SU-DHL-6 (cell line): Measurements from ENCODE around the gene HOXB3.

Experiments
- H2AFZ ChIP-seq: fragments of 200-600 bp; sonication (generic); 2 replicates; pipeline ENCODE4 v1.6.1; 2014; ENCODE audit warnings: low read depth, mild to moderate bottlenecking, moderate library complexity, mixed read lengths, antibody characterized with exemption, low read length; ENCODE audit not compliant: severe bottlenecking
- H3F3A ChIP-seq: fragments of 200-600 bp; shearing (Covaris generic); 2 replicates; pipeline ENCODE4 v1.6.0; 2016; ENCODE audit warnings: antibody characterized with exemption, mild to moderate bottlenecking; ENCODE audit not compliant: insufficient read depth
- H3K27ac ChIP-seq: fragments of 200-600 bp; sonication (generic); 2 replicates; pipeline ENCODE4 v1.5.1; 2016; ENCODE audit warnings: low read depth, mild to moderate bottlenecking, low read length, moderate library complexity, mixed read lengths
- H3K27me3 ChIP-seq: fragments of 200-600 bp; sonication (generic), shearing (Covaris generic); 2 replicates; pipeline ENCODE4 v1.6.0; 2014; ENCODE audit warnings: mild to moderate bottlenecking, low read length
- H3K36me3 ChIP-seq: fragments of 200-600 bp; sonication (generic); 2 replicates; pipeline ENCODE4 v1.6.1; 2014; ENCODE audit warnings: mild to moderate bottlenecking, low read length, mixed read lengths
- H3K4me2 ChIP-seq: fragments of 300-600, 200-600 bp; shearing (Covaris generic), sonication (generic); 2 replicates; pipeline ENCODE4 v1.6.0; 2014; ENCODE audit warnings: low read length, low read depth, mild to moderate bottlenecking; ENCODE audit not compliant: poor library complexity, severe bottlenecking
- H3K4me3 ChIP-seq: fragments of 200-600 bp; sonication (generic); 2 replicates; pipeline ENCODE4 v1.5.1; 2014; ENCODE audit warnings: antibody characterized with exemption, low read length, mild to moderate bottlenecking, mixed read lengths; ENCODE audit not compliant: insufficient read depth, poor library complexity, severe bottlenecking
- H3K79me2 ChIP-seq: fragments of 200-600 bp; sonication (generic); 2 replicates; pipeline ENCODE4 v1.6.1; 2014; ENCODE audit warnings: mild to moderate bottlenecking, low read length, moderate library complexity; ENCODE audit not compliant: insufficient read depth
- H3K9ac ChIP-seq: fragments of 200-600 bp; sonication (generic); 2 replicates; pipeline ENCODE4 v1.7.0; 2014; ENCODE audit warnings: mild to moderate bottlenecking, low read length
- H3K9me2 ChIP-seq: fragments of 200-600 bp; sonication (generic); replicated peaks from 2 replicates; pipeline ENCODE4 v1.6.1; 2014; ENCODE audit warnings: low read length; ENCODE audit not compliant: insufficient read depth
- H3K9me3 ChIP-seq: fragments of 200-600 bp; sonication (generic); 2 replicates; pipeline ENCODE4 v1.6.1; 2014; ENCODE audit warnings: low read length, mixed read lengths; ENCODE audit not compliant: insufficient read depth
- H4K20me1 ChIP-seq: fragments of 200-600 bp; sonication (generic); 2 replicates; pipeline ENCODE4 v1.6.1; 2014; ENCODE audit warnings: low read depth, mild to moderate bottlenecking, antibody characterized with exemption, low read length, moderate library complexity, mixed read lengths
- EZH2phosphoT487 ChIP-seq: fragments of 200-600 bp; sonication (generic), shearing (Covaris generic); conservative IDR thresholded peaks from 2 replicates; pipeline ENCODE4 v1.6.1; 2018; ENCODE audit warnings: mild to moderate bottlenecking, antibody characterized with exemption, low read length, moderate library complexity, mixed read lengths
- TF ChIP-seq, protein P1 (sequence below): fragments of 200-600 bp; sonication (generic); IDR thresholded peaks from one replicate; pipeline ENCODE4 v1.5.1; 2017; ENCODE audit warnings: antibody characterized with exemption, mild to moderate bottlenecking, low read length, moderate library complexity; ENCODE audit not compliant: insufficient read depth, poor library complexity, severe bottlenecking

HOXB3 gene

DNA sequence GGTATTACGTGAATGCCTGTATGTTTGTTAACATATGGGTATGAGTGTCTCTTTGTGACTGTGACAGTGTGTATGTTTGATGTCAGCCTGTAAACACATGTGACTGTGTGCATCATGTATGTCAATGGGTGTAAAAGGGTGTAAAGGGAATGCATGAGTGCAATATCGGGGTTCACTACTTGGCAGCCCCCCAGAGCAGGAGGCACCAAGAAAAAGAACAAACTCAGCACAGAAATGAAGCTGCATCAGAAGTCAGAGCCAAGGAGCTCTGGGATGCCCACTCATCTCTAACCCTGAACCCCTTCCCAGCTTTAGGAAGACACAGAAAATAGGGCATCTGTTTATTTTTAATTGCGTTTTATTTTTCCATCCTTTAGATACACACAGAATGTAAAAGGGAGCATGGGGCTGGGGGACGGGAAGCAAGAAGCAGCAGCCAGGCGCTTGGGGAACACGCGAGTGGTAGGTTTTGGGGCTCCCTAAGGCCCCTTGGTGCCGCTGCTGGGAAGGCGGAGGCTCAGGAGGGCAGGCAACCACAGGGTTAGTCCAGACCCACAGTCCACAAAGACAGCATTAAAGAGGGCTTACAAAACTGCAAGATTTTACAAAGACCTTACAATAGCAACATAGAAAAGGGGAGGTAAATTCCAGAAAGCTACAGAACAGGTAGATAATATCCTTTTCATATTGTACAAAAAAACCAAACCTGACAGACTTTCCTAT, 17.0 kb upstream of the HOXB3 start:
- Histone ChIP-seq H3F3A (no peaks in the 10 kb centered on the region), H4K20me1 (no peaks in the 10 kb centered on the region), H3K9me3 (no peaks in the 10 kb centered on the region), H3K9me2 (no peaks in the 10 kb centered on the region), H3K27me3 (no peaks in the 10 kb centered on the region), H3K4me2 (no peak overlapping the region), H3K36me3 (no peaks in the 10 kb centered on the region), H2AFZ (no peak overlapping the region), H3K79me2 (no peaks in the 10 kb centered on the region), H3K27ac (no peak overlapping the region), H3K4me3 (no peak overlapping the region), H3K9ac (no peak overlapping the region)
- no peak for TF ChIP-seq EZH2phosphoT487
- TF ChIP-seq, protein P1, sequence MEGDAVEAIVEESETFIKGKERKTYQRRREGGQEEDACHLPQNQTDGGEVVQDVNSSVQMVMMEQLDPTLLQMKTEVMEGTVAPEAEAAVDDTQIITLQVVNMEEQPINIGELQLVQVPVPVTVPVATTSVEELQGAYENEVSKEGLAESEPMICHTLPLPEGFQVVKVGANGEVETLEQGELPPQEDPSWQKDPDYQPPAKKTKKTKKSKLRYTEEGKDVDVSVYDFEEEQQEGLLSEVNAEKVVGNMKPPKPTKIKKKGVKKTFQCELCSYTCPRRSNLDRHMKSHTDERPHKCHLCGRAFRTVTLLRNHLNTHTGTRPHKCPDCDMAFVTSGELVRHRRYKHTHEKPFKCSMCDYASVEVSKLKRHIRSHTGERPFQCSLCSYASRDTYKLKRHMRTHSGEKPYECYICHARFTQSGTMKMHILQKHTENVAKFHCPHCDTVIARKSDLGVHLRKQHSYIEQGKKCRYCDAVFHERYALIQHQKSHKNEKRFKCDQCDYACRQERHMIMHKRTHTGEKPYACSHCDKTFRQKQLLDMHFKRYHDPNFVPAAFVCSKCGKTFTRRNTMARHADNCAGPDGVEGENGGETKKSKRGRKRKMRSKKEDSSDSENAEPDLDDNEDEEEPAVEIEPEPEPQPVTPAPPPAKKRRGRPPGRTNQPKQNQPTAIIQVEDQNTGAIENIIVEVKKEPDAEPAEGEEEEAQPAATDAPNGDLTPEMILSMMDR = no peak

DNA sequence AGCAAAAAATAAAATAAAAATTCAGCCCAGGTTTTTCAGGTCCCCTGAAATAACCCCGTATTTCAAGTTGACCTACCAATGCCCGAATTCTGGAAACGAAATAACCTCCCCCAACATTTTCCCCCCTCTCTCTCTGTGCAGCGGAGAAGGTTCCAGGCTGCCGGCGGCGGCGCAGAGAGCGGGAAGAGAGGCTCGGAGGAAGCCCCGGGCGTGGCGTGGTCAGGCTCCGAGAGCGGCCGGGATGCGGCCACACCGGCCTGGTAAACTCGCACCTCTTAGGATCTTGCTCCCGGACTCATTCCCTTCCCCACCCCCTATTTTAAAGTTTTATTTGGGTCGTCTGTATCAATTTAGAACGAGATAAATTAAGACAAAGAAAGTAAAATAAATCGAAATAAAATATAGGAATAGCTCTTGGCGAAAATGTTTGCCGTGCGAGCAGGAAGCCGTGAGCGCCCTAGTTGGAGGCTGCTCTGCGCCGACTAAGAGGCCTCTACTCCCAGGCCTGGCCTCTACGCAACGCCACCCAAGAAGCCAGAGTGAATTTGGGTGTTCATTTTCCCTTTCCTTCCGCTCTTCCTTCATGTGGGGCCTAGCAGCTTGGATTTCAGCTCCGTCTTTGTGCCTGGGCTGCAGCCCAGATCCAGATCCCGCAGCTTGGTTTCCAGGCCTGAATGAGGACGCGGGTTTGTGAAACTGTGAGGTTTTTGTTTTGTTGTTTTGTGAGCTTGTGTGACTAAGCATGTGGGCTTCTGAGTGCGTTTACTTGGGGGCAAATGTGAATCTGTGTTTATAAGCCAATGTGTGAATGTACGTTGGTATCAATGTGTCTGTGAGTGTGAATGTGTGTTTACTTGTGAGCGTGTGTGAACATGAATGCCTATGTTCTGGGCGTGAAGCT, 16.2 kb upstream of the HOXB3 start:
- Histone ChIP-seq H4K20me1 (no peaks in the 10 kb centered on the region), H3K79me2 (no peaks in the 10 kb centered on the region), H3K4me3 (no peak overlapping the region), H3F3A (no peaks in the 10 kb centered on the region), H3K27ac (no peak overlapping the region), H3K27me3 (no peaks in the 10 kb centered on the region), H3K9ac (no peak overlapping the region), H2AFZ (no peak overlapping the region), H3K36me3 (no peaks in the 10 kb centered on the region), H3K9me2 (no peaks in the 10 kb centered on the region), H3K9me3 (no peaks in the 10 kb centered on the region), H3K4me2 (no peak overlapping the region)
- TF ChIP-seq, protein P1 = no peak
- TF ChIP-seq EZH2phosphoT487 = no peak

DNA sequence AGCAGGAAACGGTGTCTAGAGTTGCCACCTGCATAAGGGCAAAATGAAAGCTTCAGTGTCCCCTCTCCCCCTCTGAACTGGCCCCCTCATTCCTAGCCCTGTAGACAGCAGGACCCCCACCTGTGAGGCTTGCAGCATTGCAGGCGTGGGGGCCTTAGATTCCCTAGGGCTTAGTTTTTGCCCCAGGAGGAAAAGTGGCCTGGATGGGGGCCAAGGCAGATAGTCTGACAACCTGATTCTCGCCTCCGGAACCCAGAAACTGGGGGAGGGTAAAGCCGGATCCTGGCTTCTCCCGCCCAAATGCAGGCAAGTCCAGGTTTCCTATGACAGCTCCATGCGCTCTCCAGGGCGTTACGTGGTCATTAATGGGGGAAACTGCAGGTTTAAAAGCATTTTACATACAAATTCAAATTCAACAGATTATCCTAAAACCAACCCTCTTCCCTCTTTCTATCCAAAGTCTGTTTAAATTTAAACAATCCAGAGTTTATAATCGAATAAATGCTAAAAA, 15.4 kb upstream of the HOXB3 start:
- Histone ChIP-seq H3K36me3 (no peaks in the 10 kb centered on the region), H3K79me2 (no peaks in the 10 kb centered on the region), H3K27ac (no peak overlapping the region), H3K4me2 (no peak overlapping the region), H3K27me3 (no peaks in the 10 kb centered on the region), H3K9me3 (no peaks in the 10 kb centered on the region), H2AFZ (no peak overlapping the region), H3K9me2 (no peaks in the 10 kb centered on the region), H4K20me1 (no peaks in the 10 kb centered on the region), H3K9ac (no peak overlapping the region), H3K4me3 (no peak overlapping the region), H3F3A (no peaks in the 10 kb centered on the region)
- TF ChIP-seq, protein P1 = no peak
- no peak for TF ChIP-seq EZH2phosphoT487
